HEK293T (cell line): ENCODE measurements around the gene AKT2.

Source experiments
- ARNT ChIP-seq: fragments of 450-650 bp; IDR thresholded peaks from 2 replicates; pipeline ENCODE4 v1.6.1; 2017; ENCODE audit warnings: mild to moderate bottlenecking
- BHLHE40 ChIP-seq: fragments of 450-650 bp; IDR thresholded peaks from 2 replicates; pipeline ENCODE4 v1.6.1; 2016; ENCODE audit warnings: mild to moderate bottlenecking, moderate library complexity, borderline replicate concordance
- CTBP1 ChIP-seq: fragments of 450-650 bp; IDR thresholded peaks from 2 replicates; pipeline ENCODE4 v1.6.1; 2016; ENCODE audit warnings: borderline replicate concordance
- ELF4 ChIP-seq: fragments of 450-650 bp; IDR thresholded peaks from 2 replicates; pipeline ENCODE4 v1.6.1; 2017; ENCODE audit warnings: antibody characterized with exemption
- FOXA1 ChIP-seq: fragments of 450-650 bp; IDR thresholded peaks from 2 replicates; pipeline ENCODE4 v1.6.1; 2016; ENCODE audit warnings: mild to moderate bottlenecking
- FOXK2 ChIP-seq: fragments of 450-650 bp; IDR thresholded peaks from 2 replicates; pipeline ENCODE4 v1.6.1; 2016; ENCODE audit warnings: mild to moderate bottlenecking
- FOXM1 ChIP-seq: fragments of 450-650 bp; IDR thresholded peaks from 2 replicates; pipeline ENCODE4 v1.6.1; 2017; ENCODE audit warnings: mild to moderate bottlenecking, borderline replicate concordance
- HDGF ChIP-seq: fragments of 450-650 bp; IDR thresholded peaks from 2 replicates; pipeline ENCODE4 v1.6.1; 2017; ENCODE audit warnings: antibody characterized with exemption, borderline replicate concordance
- L3MBTL2 ChIP-seq: fragments of 450-650 bp; conservative IDR thresholded peaks from 2 replicates; pipeline ENCODE4 v1.6.1; 2016; ENCODE audit warnings: mild to moderate bottlenecking
- SP1 ChIP-seq: fragments of 450-650 bp; IDR thresholded peaks from 2 replicates; pipeline ENCODE4 v1.6.1; 2017
- SUZ12 ChIP-seq: fragments of 450-650 bp; IDR thresholded peaks from 2 replicates; pipeline ENCODE4 v1.6.1; 2016; ENCODE audit warnings: mild to moderate bottlenecking
- TARDBP ChIP-seq: fragments of 450-650 bp; IDR thresholded peaks from 2 replicates; pipeline ENCODE4 v1.6.1; 2016
- ZNF384 ChIP-seq: fragments of 450-650 bp; IDR thresholded peaks from 2 replicates; pipeline ENCODE4 v1.6.1; 2016
- TF ChIP-seq, protein P1 (sequence below): fragments of 450-650 bp; IDR thresholded peaks from 2 replicates; pipeline ENCODE4 v1.6.1; 2016

DNA sequence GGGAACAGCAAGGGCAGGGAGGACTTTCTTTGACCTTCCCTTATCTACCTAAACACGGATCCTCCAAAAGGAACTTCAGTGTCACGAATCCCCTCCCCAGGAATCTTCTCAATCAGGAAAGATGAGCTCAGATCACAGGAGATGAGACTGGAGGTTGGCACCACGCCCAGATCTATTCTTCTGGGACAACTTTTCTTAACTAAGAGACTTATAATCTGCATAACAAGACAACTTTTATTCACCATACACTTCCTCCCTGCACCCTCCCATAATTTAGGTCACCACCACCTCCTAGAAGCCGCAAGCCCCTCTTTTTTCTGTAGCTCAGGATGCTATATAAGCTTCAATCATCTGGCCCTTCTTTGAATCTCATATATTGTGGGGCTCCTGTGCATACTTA lies 19.2 kb upstream of the AKT2 start:
- TF ChIP-seq BHLHE40, result no peak
- no peak for TF ChIP-seq ZNF384
- no peak for TF ChIP-seq FOXM1
- TF ChIP-seq L3MBTL2, result no peak
- TF ChIP-seq SUZ12, result no peak
- TF ChIP-seq FOXA1, result no peak
- TF ChIP-seq SP1, result no peak
- no peak for TF ChIP-seq HDGF
- TF ChIP-seq FOXK2, result no peak
- TF ChIP-seq ARNT, result no peak
- TF ChIP-seq, protein P1, sequence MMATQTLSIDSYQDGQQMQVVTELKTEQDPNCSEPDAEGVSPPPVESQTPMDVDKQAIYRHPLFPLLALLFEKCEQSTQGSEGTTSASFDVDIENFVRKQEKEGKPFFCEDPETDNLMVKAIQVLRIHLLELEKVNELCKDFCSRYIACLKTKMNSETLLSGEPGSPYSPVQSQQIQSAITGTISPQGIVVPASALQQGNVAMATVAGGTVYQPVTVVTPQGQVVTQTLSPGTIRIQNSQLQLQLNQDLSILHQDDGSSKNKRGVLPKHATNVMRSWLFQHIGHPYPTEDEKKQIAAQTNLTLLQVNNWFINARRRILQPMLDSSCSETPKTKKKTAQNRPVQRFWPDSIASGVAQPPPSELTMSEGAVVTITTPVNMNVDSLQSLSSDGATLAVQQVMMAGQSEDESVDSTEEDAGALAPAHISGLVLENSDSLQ, result no peak
- TF ChIP-seq TARDBP, result no peak
- no peak for TF ChIP-seq CTBP1
- no peak for TF ChIP-seq ELF4
